HG03469 (cell line): ENCODE measurements around the gene LTBP4.
A peak's percentile ranks its signal among the peaks of the same experiment; 100 is the strongest.
"Not testable (repeated sequence)": the region's sequence is repeated elsewhere in the genome, so short reads cannot be mapped to it uniquely, and the experiment has no call there.

ENCODE experiments used
- ATAC-seq: cut with Tn5 transposase; IDR thresholded peaks from one replicate; pipeline ENCODE4 v1.9.1; 2021; ENCODE audit warnings: mild to moderate bottlenecking, moderate library complexity, moderate number of reproducible peaks; ENCODE audit not compliant: unreplicated experiment

LTBP4 gene

DNA sequence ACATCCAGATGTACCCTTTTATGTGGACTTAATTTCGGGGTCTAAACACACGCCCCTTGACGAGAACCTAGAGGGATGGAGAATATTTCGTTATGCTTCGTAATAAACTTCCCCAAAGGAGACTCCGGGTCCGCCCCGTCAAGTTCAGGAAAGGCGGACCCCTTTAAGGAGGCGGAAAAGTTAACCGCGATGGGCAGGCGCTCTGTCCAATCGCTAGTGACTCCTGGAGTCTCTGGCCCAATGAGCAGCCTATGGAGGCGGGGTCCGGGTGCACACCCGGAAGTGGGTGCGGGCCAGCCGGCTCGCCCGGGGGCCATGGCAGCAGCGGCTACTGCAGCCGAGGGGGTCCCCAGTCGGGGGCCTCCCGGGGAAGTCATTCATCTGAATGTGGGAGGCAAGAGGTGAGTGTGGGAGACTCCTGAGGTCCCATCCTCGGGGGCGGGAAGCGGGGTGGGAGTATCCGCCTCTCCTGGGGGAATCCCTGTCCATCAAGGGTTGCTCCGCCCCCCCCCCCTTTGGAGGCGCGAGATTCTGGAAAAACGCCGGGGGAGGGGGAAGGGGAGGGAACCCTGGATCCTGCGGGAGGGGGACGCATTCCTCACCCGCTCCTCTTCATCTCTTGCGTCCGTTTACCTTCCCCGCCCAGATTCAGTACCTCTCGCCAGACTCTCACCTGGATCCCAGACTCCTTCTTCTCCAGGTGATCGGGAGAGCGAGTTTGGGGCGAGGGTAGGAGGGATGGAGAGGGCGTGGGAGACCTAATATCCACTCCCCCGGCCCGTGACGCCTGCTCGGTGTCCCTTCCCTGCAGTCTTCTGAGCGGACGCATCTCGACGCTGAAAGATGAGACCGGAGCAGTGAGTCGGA is 24.4 kb upstream of the LTBP4 start, which contains the start of gene SHKBP1:
TSS of gene SHKBP1 (plus strand) at position 289 of the 867 bp plus-strand sequence. CDS start at position 316, 27 bp downstream.
- ATAC-seq = peak; percentile 84

DNA sequence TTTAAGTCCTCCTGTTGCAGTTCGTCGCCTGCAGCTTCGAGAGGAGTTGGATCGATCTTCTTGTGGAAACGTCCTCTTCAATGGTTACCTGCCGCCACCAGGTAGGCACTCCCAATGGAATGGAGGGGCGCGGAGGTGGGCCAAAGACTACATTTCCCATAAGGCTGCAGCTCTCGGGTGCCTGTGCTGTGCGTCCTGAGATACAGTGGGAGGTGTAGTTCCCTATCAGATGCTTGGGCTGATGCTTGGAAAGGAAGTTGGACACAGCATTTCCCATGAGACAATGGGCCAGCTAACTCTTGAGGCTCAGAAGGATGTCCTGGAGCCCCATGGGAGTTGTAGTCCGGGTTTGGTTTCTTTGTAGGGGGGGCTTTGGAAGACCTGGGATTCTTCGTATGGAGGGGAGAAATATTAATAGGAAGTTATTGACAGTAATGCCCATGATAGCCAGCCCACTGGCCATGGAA is 22.7 kb upstream of the LTBP4 start:
- no peak for ATAC-seq

DNA sequence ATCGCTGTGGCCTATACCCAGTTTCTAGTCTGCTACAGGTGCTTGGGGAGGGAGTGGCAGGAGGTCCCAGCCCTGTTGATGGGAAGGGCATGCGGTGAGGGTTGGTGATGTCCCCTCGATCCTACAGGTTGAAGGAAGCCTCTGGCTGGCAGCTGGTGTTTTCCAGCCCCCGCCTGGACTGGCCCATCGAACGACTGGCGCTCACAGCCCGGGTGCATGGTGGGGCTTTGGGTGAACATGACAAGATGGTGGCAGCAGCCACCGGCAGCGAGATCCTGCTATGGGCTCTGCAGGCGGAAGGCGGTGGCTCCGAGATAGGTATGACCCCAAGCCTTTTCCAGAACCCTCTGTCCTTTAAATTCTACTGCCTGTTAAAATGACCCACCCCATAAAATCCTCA is 20.6 kb upstream of the LTBP4 start:
- ATAC-seq = no peak

GRCh38 chr19:40581531-40581930 is 19.6 kb upstream of the LTBP4 start:
- no peak for ATAC-seq

- no peak for ATAC-seq
Observed at GRCh38 chr19:40582467-40582866, 18.7 kb upstream of the LTBP4 start.

DNA sequence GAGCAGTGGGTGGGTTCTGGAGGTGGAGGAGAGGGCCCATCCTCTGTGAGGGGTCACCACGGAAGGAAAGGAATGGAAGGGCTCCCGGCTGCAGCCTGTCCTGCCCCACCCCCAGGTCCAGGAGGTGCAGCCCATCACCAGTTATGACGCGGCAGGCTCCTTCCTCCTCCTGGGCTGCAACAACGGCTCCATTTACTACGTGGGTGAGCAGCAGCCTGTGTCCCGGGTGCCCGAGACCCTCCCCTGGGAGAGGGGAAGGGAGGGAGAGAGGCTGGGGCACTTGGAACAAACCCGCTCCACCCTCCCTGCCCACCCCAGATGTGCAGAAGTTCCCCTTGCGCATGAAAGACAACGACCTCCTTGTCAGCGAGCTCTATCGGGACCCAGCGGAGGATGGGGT is 17.9 kb upstream of the LTBP4 start:
- ATAC-seq = no peak

GRCh38 chr19:40584007-40584406 is 17.2 kb upstream of the LTBP4 start:
- no peak for ATAC-seq

GRCh38 chr19:40585241-40585981 is 15.8 kb upstream of the LTBP4 start:
- ATAC-seq = no peak

DNA sequence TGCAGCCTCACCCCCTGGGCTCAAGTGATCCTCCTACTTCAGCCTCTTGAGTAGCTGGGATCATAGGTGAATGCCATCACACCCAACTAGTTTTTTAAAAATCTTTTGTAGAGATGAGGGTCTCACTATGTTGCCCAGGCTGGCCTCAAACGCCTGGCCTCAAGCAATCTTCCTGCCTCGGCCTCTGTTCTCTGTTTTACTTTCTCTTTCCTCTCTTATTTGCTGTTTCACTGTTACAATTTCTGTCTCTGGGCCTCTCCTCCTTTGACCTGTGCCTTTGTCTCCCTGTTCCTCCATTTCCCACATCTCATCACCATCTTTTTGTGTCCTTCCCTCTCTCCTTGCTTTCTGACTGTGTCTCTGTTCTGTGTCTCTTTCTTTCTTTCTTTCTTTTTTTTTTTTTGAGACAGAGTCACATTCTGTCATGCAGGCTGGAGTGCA is 15.2 kb upstream of the LTBP4 start:
- no peak for ATAC-seq

GRCh38 chr19:40586611-40587010 is 14.6 kb upstream of the LTBP4 start:
- ATAC-seq = no peak

DNA sequence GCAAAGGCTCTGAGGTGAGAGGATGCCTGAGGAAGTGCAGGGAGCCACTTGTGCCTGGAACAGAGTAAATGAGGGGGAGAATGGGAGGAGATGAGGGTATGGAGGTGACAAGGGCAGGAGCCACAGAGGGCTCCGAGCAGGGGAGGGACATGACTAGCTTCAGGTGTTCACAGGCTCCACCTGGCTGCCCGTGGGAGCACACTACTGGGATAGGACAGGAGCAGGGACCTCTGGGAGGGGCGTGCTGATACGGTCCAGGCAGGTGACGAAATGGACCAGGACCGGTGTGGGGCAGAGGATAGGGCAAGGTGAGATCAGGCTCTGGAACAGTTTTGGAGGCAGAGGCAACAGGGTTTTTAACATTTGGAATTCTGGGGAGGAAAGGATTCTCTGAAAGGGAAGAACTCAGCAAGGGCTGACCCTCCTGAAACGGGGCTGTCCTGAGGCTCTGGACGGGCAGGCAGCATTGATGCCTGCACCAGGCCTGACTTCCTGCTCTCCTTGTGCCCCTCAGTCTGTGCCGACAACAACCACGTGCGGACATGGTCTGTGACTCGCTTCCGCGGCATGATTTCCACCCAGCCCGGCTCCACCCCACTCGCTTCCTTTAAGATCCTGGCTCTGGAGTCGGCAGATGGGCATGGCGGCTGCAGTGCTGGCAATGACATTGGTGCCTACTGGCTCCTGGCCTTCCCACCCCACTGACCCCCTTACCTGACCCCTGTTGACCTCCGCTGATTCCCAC is 12.9 kb upstream of the LTBP4 start:
- ATAC-seq = no peak

DNA sequence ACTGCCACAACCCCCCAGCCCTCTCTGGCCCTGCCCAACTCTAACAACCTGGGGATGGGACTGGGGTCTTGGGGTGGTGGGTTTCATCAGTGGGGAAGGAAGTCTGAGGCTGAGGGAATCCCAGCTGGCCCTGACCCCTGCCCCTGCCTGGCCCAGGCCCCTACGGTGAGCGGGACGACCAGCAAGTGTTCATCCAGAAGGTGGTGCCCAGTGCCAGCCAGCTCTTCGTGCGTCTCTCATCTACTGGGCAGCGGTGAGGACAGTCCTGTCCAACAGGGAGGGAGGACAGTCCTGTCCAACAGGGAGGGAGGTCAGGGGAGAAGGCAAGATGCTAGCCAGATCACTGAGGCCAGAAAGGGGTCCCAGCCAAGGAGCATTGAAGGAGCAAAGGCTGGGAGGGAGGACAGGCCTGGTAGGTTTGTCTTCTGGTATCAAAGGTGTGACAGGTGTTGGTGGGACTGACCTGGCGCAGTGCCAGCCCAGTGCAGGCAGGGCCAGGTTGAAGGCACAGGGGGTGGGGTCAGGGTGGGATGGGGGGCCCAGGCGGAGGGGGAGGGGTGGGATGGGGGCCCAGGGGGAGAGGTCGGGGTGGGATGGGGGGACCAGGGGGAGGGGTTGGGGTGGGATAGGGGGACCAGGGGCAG is 12.1 kb upstream of the LTBP4 start:
- no peak for ATAC-seq

DNA sequence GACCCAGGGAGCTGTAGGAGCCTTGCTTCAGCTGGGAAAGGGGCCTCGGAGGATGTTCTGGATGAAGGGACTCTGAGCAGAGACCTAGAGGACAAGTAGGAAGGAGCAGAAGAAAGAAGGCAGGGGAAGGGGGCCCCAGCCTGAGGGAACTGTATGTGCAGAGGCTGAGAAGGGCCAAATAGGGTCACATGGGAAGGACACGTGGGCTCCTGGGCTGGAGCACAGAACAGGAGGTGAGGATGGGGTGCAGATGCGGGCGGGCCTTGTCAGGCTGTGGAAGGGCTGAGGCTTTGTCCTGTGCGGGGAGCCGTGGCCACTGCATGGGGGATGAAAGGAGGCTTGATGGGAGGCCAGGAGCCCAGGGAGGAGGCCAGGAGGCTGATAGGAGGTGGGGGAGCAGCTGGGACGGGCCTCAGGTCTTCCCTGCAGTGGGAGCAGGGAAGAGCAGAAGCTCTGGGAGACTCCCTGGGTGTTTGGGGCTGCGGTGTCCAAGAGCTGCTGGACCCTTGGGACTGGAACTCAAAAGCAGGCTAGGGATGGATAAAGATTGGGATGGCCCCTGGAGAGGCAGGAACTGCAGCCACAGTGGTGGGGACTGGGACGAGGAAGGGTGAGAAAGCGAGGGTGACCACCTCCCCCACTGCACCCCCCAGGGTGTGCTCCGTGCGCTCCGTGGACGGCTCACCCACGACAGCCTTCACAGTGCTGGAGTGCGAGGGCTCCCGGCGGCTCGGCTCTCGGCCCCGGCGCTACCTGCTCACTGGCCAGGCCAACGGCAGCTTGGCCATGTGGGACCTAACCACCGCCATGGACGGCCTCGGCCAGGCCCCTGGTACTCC is 11.4 kb upstream of the LTBP4 start:
- no peak for ATAC-seq

DNA sequence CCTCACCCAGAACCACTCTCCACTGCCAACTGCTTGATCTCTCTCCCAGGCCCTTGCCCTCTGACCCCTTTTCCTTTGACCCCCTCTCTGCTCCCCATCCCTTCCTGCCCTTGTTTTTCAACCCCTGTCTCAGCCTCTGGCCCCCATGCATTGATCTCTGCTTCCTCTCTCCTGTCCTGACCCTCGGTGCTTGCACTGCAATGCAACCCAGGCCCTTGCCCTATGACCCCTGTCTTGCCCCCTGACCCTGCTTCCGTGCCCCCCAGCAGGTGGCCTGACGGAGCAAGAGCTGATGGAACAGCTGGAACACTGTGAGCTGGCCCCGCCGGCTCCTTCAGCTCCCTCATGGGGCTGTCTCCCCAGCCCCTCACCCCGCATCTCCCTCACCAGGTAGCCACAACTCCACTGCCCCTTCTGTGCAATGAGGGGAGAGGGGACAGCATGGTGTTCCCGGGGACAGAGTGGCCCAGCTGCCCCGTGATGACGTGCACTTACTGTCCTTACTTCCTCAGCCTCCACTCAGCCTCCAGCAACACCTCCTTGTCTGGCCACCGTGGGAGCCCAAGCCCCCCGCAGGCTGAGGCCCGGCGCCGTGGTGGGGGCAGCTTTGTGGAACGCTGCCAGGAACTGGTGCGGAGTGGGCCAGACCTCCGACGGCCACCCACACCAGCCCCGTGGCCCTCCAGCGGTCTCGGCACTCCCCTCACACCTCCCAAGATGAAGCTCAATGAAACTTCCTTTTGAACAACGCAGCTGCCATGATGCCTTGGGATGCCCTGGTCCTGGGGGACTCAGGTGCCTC is 10.5 kb upstream of the LTBP4 start:
- ATAC-seq = no peak

DNA sequence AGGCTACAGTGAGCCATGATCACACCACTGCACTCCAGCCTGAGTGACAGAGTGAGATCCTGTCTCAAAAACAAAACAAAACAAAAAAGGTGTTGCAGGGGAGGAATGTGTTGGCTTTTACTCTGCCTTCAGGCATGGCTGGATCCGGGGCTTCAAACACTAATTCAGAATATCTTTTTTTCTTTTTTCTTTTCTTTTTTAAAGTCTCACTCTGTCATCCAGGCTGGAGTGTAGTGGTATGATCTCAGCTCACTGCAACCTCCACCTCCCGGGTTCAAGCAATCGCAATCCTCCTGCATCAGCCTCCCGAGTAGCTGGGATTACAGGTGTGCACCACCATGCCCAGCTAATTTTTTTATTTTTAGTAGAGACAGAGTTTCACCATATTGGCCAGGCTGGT is 9.4 kb upstream of the LTBP4 start:
- not testable (repeated sequence) for ATAC-seq

- peak; percentile 53 for ATAC-seq
Observed at GRCh38 chr19:40592170-40592569, 9.0 kb upstream of the LTBP4 start.

DNA sequence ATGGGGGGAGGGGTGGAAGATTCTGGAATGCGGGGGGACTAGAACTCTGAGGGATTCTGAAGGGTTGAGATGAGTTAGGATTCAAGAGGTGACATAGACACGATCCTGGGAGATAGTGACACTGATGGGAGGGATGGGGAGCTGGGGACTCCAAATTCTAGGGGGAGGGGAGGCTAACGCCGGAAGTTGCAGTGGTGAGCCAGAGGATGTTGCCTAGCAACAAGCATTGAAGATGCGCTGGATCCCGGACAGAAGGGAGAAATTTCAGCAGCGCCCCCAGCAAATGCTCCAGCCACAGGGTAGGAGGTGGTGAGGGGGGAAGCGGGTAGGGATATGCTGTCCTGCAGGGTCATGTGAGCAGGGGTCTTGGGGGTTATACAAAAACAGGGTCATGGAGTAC is 6.9 kb upstream of the LTBP4 start:
- ATAC-seq = no peak

DNA sequence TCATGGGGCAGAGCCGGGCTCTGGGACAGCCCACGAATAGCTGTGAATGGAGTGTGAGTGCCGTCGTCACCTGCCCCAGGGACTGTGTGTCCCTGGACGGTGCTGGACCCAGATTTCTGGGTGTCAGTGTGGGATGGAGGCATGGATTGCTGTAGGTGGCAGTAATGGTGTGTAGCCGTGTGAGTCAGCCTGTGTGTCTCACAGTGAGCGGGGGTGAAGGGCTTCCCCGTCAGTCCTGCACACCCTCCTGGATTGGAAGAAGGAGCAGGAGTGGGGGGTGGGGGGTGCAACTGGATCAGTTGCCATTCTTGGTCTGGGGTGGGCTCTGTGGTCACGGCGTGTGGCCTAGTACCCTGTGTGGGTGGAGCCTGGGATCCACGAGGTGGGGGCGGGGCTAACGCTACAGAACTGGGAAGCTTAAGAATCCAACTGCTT is 6.5 kb upstream of the LTBP4 start:
- ATAC-seq = no peak
